IPS DF 6.9 (cell line): ENCODE data around the gene KRTAP5-8.
"Not testable (repeated sequence)": the region's sequence is repeated elsewhere in the genome, so short reads cannot be mapped to it uniquely, and the experiment has no call there.

Source experiments
- DNase-seq: peaks from one replicate; pipeline ENCODE4 v3.0.0-alpha.2; 2013; ENCODE audit warnings: low read depth, low spot score
- H3K27ac ChIP-seq: one replicate; pipeline ENCODE4 v1.5.1; 2013; ENCODE audit warnings: low read length, control low read depth
- H3K27me3 ChIP-seq: 2 replicates; pipeline ENCODE4 v1.6.1; 2013; ENCODE audit warnings: mild to moderate bottlenecking, low read length; ENCODE audit not compliant: control insufficient read depth, insufficient read depth
- H3K36me3 ChIP-seq: 2 replicates; pipeline ENCODE4 v1.6.1; 2013; ENCODE audit warnings: low read length; ENCODE audit not compliant: control insufficient read depth, insufficient read depth
- H3K4me1 ChIP-seq: 2 replicates; pipeline ENCODE4 v1.6.1; 2013; ENCODE audit warnings: low read length; ENCODE audit not compliant: control insufficient read depth, insufficient read depth
- H3K4me3 ChIP-seq: 2 replicates; pipeline ENCODE4 v1.5.1; 2013; ENCODE audit warnings: mild to moderate bottlenecking, low read length
- H3K9me3 ChIP-seq: 2 replicates; pipeline ENCODE4 v1.6.1; 2013; ENCODE audit warnings: low read length, inconsistent platforms; ENCODE audit not compliant: control insufficient read depth, insufficient read depth
- WGBS: extraction: QIAGEN DNeasy Blood & Tissue Kit; methylation state at CpG from one replicate; pipeline ENCODE4 v1.1.7; 2013; ENCODE audit warnings: mixed read lengths, missing lambda C conversion rate; ENCODE audit not compliant: insufficient read length, insufficient coverage; 5-methylcytosine and 5-hydroxymethylcytosine counted together

Gene KRTAP5-8, protein sequence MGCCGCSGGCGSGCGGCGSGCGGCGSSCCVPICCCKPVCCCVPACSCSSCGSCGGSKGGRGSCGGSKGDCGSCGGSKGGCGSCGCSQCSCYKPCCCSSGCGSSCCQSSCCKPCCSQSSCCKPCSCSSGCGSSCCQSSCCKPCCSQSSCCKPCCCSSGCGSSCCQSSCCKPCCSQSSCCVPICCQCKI

DNA sequence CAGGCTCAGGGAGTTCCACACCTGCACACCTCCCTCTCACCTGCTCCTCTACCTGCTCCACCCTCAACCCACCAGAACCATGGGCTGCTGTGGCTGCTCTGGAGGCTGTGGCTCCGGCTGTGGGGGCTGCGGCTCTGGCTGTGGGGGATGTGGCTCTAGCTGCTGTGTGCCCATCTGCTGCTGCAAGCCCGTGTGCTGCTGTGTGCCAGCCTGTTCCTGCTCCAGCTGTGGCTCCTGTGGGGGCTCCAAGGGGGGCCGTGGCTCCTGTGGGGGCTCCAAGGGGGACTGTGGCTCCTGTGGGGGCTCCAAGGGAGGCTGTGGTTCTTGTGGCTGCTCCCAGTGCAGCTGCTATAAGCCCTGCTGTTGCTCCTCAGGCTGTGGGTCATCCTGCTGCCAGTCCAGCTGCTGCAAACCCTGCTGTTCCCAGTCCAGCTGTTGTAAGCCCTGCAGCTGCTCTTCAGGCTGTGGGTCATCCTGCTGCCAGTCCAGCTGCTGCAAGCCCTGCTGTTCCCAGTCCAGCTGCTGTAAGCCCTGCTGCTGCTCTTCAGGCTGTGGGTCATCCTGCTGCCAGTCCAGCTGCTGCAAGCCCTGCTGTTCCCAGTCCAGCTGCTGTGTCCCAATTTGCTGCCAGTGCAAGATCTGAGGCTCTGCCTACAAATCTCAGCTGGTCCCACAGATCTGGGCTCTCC is at the start of gene KRTAP5-8:
Gene KRTAP5-8 (plus strand): TSS at position 49 of the 689 bp plus-strand sequence. CDS start 31 bp downstream, at position 80.
- H3K4me1 ChIP-seq: not testable (repeated sequence)

DNA sequence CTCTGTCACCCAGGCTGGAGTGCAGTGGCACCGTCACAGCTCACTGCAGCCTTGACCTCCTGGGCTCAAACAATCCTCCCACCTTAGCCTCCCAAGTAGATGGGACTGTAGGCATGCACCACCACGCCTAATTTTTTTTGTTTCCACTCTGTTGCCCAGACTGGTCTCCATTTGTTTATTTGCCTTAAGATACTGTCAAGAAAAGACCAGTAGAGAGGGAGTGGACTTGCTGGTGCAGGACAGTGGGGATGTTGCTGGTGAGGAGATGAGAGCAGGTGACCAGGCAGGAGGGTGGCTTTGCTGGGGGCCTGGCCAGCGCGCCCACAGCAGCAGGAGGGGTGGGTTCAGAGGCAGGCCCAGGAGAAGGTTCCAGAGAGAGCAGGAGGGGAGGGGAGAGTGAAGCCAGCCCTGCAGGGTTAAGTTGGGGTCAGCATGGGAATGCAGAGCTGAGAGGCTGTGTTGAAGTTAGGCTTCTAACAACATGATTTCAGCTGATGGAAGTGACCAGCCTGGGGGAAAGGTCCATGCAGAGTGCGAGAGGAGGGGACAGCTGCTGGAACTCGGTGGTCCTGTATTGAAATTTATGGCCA is 49.0 kb upstream of the KRTAP5-8 start:
- WGBS: no CpG with 5 or more reads among the region's 6 CpGs
- DNase-seq: no peak
- Histone ChIP-seq H3K36me3 (peaks cover 26% of the 10 kb centered on the region; the same call in 1 of the 2 replicates), H3K27ac (no peak overlapping the region), H3K27me3 (no peaks in the 10 kb centered on the region), H3K4me1 (no peaks in the 10 kb centered on the region), H3K9me3 (no peaks in the 10 kb centered on the region), H3K4me3 (no peak overlapping the region)

More for the DNA sequence above, at the start of gene KRTAP5-8:
- H3K4me3 ChIP-seq, DNase-seq, H3K36me3 ChIP-seq, H3K27ac ChIP-seq, H3K27me3 ChIP-seq, H3K9me3 ChIP-seq: not testable (repeated sequence)
- WGBS: no CpG with 5 or more reads among the region's 4 CpGs

DNA sequence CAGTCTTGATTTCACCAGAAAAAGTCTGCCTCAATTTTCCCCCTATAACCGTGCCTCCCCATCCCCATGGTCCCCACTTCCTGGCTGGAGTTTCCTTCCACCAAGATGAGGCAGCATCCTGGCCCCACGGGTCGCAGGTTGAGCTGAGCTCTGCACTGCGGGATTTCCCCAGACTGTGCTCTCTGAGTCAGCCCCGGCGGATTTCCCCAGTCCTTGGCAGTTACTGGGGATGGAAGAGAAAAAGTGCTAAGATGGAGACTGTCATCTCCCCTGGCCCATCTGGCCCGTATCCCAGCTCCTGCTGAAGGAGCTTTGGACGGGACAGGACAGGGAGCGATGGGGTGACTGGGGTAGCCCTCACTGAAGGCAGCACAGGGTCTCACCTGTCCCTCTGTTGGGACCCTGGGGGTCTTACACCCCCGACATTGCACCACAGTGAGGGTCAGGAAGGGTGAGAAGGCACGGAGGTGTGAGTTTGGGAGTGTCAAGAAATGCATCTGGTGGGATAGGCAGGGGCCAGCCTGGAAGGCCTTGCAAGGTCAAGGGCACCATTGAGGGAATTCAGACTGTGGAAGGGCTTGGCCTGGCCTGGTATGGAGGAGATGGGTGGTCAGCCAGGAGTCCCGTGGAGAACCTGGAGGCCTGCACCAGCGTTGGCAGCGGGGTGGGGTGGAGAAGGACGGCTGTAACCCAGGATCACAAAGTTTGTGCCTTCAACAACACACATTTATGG is 48.3 kb upstream of the KRTAP5-8 start:
- Histone ChIP-seq H3K9me3 (no peaks in the 10 kb centered on the region), H3K36me3 (peaks cover 22% of the 10 kb centered on the region; the same call in 1 of the 2 replicates), H3K4me3 (no peak overlapping the region), H3K27me3 (no peaks in the 10 kb centered on the region), H3K4me1 (no peaks in the 10 kb centered on the region), H3K27ac (no peak overlapping the region)
- WGBS: no CpG with 5 or more reads among the region's 15 CpGs
- no peak for DNase-seq

DNA sequence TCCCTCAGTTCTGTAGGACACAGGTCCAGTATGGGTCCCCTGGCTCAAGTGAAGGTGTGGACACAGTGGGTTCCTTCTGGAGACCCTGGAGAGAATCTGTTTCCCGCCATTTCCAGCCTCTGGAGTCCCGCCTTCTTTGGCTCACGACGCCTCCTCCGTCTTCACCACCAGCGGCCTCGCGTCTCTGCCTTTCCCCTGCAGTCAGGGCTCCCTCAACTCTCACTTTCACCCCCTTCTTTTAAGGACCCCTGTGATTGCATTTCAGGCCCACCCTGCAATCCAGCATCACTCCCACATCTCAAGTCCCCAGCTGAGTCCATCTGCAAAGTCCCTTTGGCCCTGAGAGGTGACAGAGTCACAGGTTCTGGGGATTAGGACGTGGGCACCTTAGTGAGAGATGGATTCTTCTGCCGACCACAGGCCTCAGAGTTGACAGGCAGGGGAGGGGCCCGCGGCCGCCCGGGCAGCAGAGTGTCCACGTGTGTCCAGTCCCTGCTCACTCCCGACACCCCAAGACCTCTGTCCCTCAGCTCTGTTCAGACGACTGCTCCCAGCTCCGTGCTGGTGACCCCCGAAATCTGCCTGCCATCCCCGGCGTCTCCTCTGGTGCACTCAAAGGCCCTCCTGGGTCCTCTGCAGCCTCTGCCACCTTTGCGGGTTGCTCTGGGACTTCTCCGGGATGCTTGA is 47.6 kb upstream of the KRTAP5-8 start:
- WGBS: no CpG with 5 or more reads among the region's 23 CpGs

DNA sequence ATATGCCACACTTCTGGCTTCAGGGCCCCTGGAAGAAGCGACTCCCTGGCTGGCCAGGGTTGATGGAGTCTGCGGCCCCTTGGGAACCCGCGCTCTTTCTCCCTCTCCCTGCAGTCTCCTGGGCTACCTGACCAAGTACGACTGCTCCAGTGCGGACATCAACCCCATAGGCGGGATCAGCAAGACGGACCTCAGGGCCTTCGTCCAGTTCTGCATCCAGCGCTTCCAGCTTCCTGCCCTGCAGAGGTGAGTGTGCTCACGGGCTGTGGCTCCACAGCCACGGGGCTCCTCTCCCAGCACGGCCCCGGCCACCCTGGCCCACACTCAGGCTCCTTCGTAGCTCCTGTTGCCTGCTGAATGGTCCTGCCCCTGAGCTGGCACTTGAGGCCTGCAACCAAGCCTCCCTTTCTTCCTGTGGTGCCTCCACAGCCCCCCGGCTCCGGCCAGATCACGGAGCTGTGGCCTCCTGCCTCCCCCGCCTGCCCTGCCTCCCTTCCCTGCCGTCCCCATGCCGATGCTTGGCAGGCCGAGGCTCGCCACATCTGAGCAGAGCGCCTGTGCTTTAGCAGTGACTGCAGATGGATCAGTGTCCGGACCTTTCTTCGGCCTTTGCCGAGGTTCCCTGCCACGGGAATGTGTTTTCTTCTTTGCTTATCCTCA is 47.0 kb upstream of the KRTAP5-8 start:
- no peak for DNase-seq
- Histone ChIP-seq H3K36me3 (peaks cover 16% of the 10 kb centered on the region), H3K4me3 (no peak overlapping the region), H3K27me3 (no peaks in the 10 kb centered on the region), H3K27ac (no peak overlapping the region), H3K4me1 (no peaks in the 10 kb centered on the region), H3K9me3 (no peaks in the 10 kb centered on the region)
- WGBS: no CpG with 5 or more reads among the region's 28 CpGs

More for the DNA sequence above, 47.6 kb upstream of the KRTAP5-8 start:
- no peak for DNase-seq
- H3K27me3 ChIP-seq: no peaks in the 10 kb centered on the region
- H3K27ac ChIP-seq: no peak overlapping the region
- H3K9me3 ChIP-seq: no peaks in the 10 kb centered on the region
- no peak overlapping the region for H3K4me3 ChIP-seq
- no peaks in the 10 kb centered on the region for H3K4me1 ChIP-seq
- peaks cover 18% of the 10 kb centered on the region; the same call in 1 of the 2 replicates for H3K36me3 ChIP-seq

DNA sequence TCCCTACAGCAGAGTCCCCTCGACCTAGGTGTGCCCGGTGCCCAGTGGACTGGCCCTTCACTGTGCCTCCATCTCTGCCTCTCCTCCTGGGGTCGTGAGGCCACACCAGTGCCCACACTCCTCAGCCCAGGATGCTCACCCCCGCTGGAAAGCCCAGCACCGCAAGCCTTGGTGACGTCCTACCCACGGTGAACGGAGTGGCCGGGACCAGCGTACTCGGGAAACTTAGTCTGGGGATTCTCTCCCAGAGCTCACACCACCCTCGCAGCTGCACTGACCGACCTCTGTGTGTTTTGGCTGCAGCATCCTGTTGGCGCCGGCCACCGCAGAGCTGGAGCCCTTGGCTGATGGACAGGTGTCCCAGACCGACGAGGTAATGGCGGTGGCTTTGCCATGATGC is 46.3 kb upstream of the KRTAP5-8 start:
- no CpG with 5 or more reads among the region's 19 CpGs for WGBS
- H3K9me3 ChIP-seq: no peaks in the 10 kb centered on the region
- no peaks in the 10 kb centered on the region for H3K27me3 ChIP-seq
- no peak overlapping the region for H3K4me3 ChIP-seq
- H3K27ac ChIP-seq: no peak overlapping the region
- peaks cover 13% of the 10 kb centered on the region for H3K36me3 ChIP-seq
- H3K4me1 ChIP-seq: no peaks in the 10 kb centered on the region
- no peak for DNase-seq

DNA sequence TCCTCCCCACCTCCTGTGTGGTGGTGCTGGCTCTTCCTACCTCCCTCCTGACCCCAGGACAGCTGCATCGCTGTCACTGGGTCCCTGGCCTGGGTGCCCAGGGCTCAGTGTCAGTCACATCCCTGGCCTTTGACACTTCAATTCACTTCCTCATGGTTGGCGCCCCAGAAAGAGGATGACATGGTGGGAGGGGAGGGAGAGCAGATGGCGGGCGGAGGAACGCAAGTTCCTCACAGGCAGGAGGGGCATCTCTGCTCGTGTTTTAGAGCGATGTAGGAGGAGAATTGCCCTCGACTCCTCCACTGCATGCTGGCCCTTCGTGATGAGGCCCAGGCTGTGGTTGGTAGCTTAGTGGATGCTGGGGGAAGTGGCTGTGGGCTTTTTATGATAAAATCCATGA is 45.9 kb upstream of the KRTAP5-8 start:
- Histone ChIP-seq H3K9me3 (no peaks in the 10 kb centered on the region), H3K4me3 (no peak overlapping the region), H3K36me3 (peaks cover 13% of the 10 kb centered on the region), H3K27me3 (no peaks in the 10 kb centered on the region), H3K27ac (no peak overlapping the region), H3K4me1 (no peaks in the 10 kb centered on the region)
- no peak for DNase-seq
- WGBS: no CpG with 5 or more reads among the region's 9 CpGs

DNA sequence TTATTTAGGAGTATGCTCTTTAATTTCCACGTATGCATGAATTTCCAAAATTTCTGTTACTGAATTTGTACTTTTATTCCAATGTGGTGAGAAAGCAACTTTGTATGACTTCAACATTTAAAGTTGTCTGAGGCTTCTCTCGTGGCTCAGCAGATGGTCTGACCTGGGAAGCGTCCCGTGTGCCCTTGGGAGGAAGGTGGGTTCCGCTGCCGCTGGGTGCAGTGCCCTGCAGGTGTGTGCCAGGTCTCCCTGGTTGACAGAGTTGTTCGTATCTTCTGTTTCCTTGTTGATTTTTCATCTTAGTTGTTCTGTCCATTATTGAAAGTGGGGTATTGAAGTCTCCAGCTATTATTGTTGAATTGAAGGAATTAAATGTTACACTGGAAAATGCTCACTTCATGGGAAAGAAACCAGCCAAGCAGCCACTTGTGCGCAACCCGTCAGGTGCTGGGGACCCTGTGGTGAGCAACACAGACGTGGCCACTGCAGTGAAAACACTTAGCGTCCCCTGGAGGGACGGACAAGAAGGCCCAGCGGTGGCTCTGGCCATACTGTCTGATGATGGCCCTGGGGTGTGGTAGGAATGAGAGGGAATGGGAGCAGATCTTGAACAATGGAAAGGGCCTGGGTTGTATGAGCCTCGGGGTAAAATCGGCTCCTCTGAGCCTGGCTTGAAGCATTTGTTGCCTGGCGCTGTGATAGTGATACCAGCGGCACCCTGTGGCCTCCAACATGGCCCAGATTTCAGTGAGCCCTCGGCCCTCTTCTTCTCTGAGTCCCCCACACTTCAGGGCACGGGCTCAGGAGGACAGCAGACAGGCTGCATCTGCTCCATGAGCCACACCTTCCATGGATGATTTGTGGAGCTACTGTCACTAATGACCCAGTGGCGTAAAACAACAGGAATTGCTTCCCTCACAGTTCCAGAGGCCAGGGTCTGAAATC is 42.3 kb upstream of the KRTAP5-8 start:
- Histone ChIP-seq H3K27ac (no peak overlapping the region), H3K36me3 (peaks cover 20% of the 10 kb centered on the region), H3K27me3 (no peaks in the 10 kb centered on the region), H3K9me3 (no peaks in the 10 kb centered on the region), H3K4me1 (no peaks in the 10 kb centered on the region), H3K4me3 (no peak overlapping the region)
- no CpG with 5 or more reads among the region's 20 CpGs for WGBS
- no peak for DNase-seq

DNA sequence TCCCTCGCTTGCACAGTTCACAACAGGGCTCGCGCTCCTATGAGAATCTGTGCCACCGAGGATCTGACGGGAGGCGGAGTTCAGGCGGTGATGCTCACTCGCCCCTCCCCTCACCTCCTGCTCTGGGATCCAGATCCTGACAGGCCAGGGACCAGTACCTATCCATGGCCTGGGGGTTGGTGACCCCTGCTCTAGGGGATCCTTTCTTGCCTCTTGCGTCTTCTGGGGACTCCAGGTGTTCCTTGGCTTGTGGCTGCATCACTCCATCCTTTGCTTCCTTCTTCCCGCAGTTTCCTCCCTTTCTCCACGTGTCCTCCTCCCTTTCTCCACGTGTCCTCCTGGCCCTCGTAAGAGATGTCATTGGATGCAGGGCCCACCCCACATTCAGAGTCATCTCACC is 41.4 kb upstream of the KRTAP5-8 start:
- no peaks in the 10 kb centered on the region; the same call in 1 of the 2 replicates for H3K4me1 ChIP-seq
- no CpG with 5 or more reads among the region's 13 CpGs for WGBS
- no peaks in the 10 kb centered on the region for H3K9me3 ChIP-seq
- H3K4me3 ChIP-seq: no peak overlapping the region
- no peaks in the 10 kb centered on the region for H3K27me3 ChIP-seq
- no peak for DNase-seq
- H3K36me3 ChIP-seq: peaks cover 14% of the 10 kb centered on the region
- no peak overlapping the region for H3K27ac ChIP-seq
